H1 (cell line): ENCODE data around the gene NMNAT3.

Experiments used
- ASH2L ChIP-seq: fragments of 200-600, 300-600 bp; sonication (generic); IDR thresholded peaks from one replicate; pipeline ENCODE4 v1.7.1; 2017; ENCODE audit warnings: low read length
- BACH1 ChIP-seq: IDR thresholded peaks from 2 replicates; pipeline ENCODE4 v1.6.1; 2012; ENCODE audit warnings: low read length, improper control_type of control experiment
- CEBPB ChIP-seq: IDR thresholded peaks from 2 replicates; pipeline ENCODE4 v1.6.1; 2012; ENCODE audit warnings: low read depth, low read length
- CTCF ChIP-seq, 3 experiments: IDR thresholded peaks; 1 replicate in 2 of 3; 2 replicates in 1 of 3; pipeline versions ENCODE4 v1.5.1 to v1.6.1; 2011; ENCODE audit warnings: low read length in 3 of 3, mild to moderate bottlenecking in 3 of 3, inconsistent platforms in 2 of 3, low read depth in 1 of 3, moderate library complexity in 1 of 3; ENCODE audit not compliant: insufficient read depth in 1 of 3; ENCODE audit errors: control extremely low read depth in 1 of 3
- EZH2 ChIP-seq: fragments of 200-600 bp; sonication (generic); IDR thresholded peaks from 2 replicates; pipeline ENCODE4 v1.7.1; 2012; ENCODE audit warnings: low read depth, mild to moderate bottlenecking, moderate library complexity, low read length, inconsistent platforms; ENCODE audit not compliant: severe bottlenecking
- JUN ChIP-seq: IDR thresholded peaks from 2 replicates; pipeline ENCODE4 v1.6.1; 2011; ENCODE audit warnings: low read depth, mild to moderate bottlenecking, improper control_type of control experiment, low read length
- JUND ChIP-seq: IDR thresholded peaks from 2 replicates; pipeline ENCODE4 v1.6.1; 2011; ENCODE audit warnings: mild to moderate bottlenecking, improper control_type of control experiment, low read length
- NANOG ChIP-seq: IDR thresholded peaks from 2 replicates; pipeline ENCODE4 v1.6.1; 2011; ENCODE audit warnings: low read length, low read depth, mild to moderate bottlenecking, inconsistent platforms; ENCODE audit not compliant: insufficient read depth, poor library complexity, severe bottlenecking
- POLR2AphosphoS5 ChIP-seq: IDR thresholded peaks from 2 replicates; pipeline ENCODE4 v1.6.1; 2011; ENCODE audit warnings: low read depth, low read length
- RNF2 ChIP-seq: fragments of 200-900, 300-1000 bp; sonication (generic); IDR thresholded peaks from 2 replicates; pipeline ENCODE4 v1.7.1; 2016; ENCODE audit warnings: borderline replicate concordance, low read depth, mild to moderate bottlenecking, antibody characterized with exemption, low read length; ENCODE audit not compliant: poor library complexity, severe bottlenecking; ENCODE audit errors: missing control alignments
- SIN3A ChIP-seq, 2 experiments: IDR thresholded peaks in 1 of 2; conservative IDR thresholded peaks in 1 of 2; 2 replicates each; pipeline ENCODE4 v1.6.1; 2011 to 2012; ENCODE audit warnings: low read length in 2 of 2, improper control_type of control experiment in 1 of 2, low read depth in 1 of 2, mild to moderate bottlenecking in 1 of 2
- SP1 ChIP-seq: IDR thresholded peaks from 2 replicates; pipeline ENCODE4 v1.6.1; 2011; ENCODE audit warnings: low read depth, low read length
- YY1 ChIP-seq: IDR thresholded peaks from 2 replicates; pipeline ENCODE4 v1.6.1; 2011; ENCODE audit warnings: low read depth, mild to moderate bottlenecking, low read length

GRCh38 chr3:139577346-139577745, 100.4 kb downstream of the NMNAT3 start:
- TF ChIP-seq CTCF (IDR thresholded peaks at IDR 0.05; ENCODE audit: control extremely low read depth in 1 of 3, insufficient read depth in 1 of 3, low read depth in 1 of 3, low read length in 3 of 3) (no peak), CEBPB (no peak), SIN3A (conservative IDR thresholded peaks at IDR 0.05 in 1 of 2, IDR thresholded peaks at IDR 0.05 in 1 of 2; ENCODE audit: low read depth in 1 of 2, low read length in 2 of 2) (no peak), ASH2L (no peak), JUN (no peak), SP1 (no peak), BACH1 (no peak), RNF2 (no peak), NANOG (no peak), EZH2 (no peak), YY1 (no peak), POLR2AphosphoS5 (no peak), JUND (no peak)
